Bronchial epithelial cell (primary cell): ENCODE measurements around the gene GALNT18. TPM values are rescaled to one million over a fixed set of nuclear protein-coding genes. Genes with fewer than 3 reads are reported as not detected.

Source experiments
- DNase-seq: peaks from one replicate; pipeline ENCODE4 v3.0.0-alpha.2; 2010; ENCODE audit warnings: low read depth
- FAIRE-seq: peaks from 2 replicates; lab custom pipeline; 2011; peaks lifted over from hg19 to GRCh38; lab: Jason Lieb, UNC
- H3K27me3 ChIP-seq: 2 replicates; pipeline ENCODE4 v1.5.1; 2011; ENCODE audit warnings: low read length; ENCODE audit not compliant: control insufficient read depth, insufficient read depth
- H3K36me3 ChIP-seq: 2 replicates; pipeline ENCODE4 v1.5.1; 2011; ENCODE audit warnings: low read length; ENCODE audit not compliant: control insufficient read depth, insufficient read depth
- H3K4me3 ChIP-seq: 2 replicates; pipeline ENCODE4 v1.5.1; 2011; ENCODE audit warnings: mild to moderate bottlenecking, low read depth, low read length, control low read depth
- CTCF ChIP-seq: IDR thresholded peaks from 2 replicates; pipeline ENCODE4 v1.5.1; 2011; ENCODE audit warnings: mild to moderate bottlenecking, moderate library complexity, low read length, control low read depth, inconsistent platforms; ENCODE audit not compliant: insufficient read depth, severe bottlenecking
- total RNA-seq: library from RNA; depleted of rRNA; stranded (reverse); fragments of >200 nt; gene quantifications from 2 replicates; pipeline ENCODE4 v1.2.1, GENCODE V29; 2014

GALNT18 gene
- total RNA-seq, 1 donor from 2014 or later: 26.1 TPM

GRCh38 chr11:11620173-11620920, 1.5 kb downstream of the GALNT18 start:
- no peaks in the 10 kb centered on the region for H3K36me3 ChIP-seq
- DNase-seq (peak; percentile 50), FAIRE-seq (no peak)
- peak overlapping the region; percentile 73 for H3K4me3 ChIP-seq
- TF ChIP-seq CTCF: no peak
- no peaks in the 10 kb centered on the region for H3K27me3 ChIP-seq

DNA sequence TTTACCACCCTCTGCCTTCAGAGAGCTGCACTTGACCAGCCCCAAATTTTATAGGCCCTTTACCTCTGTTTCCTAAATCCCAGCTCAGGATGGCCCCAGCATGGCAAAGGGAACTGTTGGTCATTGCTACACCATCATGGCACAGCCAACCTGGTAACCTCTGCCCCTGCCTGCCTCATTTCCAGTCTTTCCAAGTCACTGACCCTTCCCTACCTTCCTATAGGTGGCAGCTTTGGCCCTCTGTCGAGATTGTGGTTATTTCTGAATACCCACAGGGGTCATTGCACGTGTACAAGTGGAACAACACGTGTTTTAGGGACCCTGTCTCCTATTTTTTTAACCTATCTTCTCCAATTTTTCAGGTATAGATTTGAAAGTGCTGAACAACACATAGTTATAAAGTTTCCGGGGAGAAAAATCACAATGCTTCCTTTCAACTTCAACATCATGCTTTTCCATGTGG, 2.8 kb downstream of the GALNT18 start:
- no peak overlapping the region for H3K4me3 ChIP-seq
- peak; percentile 18 for TF ChIP-seq CTCF
- no peak for FAIRE-seq
- no peaks in the 10 kb centered on the region for H3K27me3 ChIP-seq
- DNase-seq: no peak
- H3K36me3 ChIP-seq: no peaks in the 10 kb centered on the region

GRCh38 chr11:11615086-11615485, 6.7 kb downstream of the GALNT18 start:
- Histone ChIP-seq H3K36me3 (no peaks in the 10 kb centered on the region), H3K4me3 (no peak overlapping the region), H3K27me3 (no peaks in the 10 kb centered on the region)
- DNase-seq (peak; percentile 27), FAIRE-seq (no peak)
- TF ChIP-seq CTCF: no peak

DNA sequence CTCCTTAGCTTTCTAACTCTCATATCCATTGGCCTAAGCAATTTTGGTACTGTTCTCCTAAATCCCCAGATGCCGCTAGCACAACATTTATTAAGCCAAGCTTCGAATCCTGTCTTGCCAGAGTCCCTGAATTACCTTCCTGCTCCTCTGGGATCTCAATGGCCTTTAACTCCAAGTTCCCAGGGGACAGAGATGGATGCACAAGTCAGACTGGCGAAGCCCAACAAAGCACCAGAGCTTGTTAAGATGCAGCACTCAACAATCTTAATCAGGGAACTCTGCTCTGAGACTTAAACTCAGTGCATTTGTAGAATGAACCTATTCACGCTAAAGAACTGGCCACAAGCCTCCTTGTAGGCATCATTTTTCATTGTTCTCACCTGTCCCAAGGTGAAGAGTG, 9.4 kb downstream of the GALNT18 start:
- H3K27me3 ChIP-seq: no peaks in the 10 kb centered on the region
- no peak for FAIRE-seq
- DNase-seq: no peak
- H3K4me3 ChIP-seq: no peak overlapping the region
- H3K36me3 ChIP-seq: no peaks in the 10 kb centered on the region
- no peak for TF ChIP-seq CTCF

DNA sequence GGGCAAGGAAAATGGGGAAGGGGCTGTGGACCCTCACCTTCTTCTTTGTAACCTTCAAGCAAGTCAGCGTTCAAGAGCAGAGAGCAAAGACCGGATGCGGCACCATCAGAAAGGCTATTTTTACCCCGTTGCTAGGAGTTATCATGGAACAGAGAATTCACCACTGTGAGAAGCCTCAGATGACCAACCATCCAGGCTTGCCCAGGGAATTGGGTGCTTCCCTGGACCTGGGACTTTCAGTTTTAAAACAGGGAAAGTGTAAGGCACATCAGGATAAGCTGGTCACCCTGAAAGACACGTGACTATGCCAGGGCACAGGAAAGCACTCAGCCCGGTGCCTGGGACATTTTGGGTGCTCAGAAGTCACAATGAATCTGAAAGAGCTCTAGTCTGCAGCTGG, 10.4 kb downstream of the GALNT18 start:
- DNase-seq: no peak
- no peak overlapping the region for H3K4me3 ChIP-seq
- no peaks in the 10 kb centered on the region for H3K27me3 ChIP-seq
- no peaks in the 10 kb centered on the region for H3K36me3 ChIP-seq
- no peak for FAIRE-seq
- no peak for TF ChIP-seq CTCF
